OCI-LY7 (cell line): Measurements from ENCODE around the gene PHF20.

ENCODE experiments used
- EZH2phosphoT487 ChIP-seq: fragments of 200-600 bp; sonication (generic); IDR thresholded peaks from 2 replicates; pipeline ENCODE4 v1.6.1; 2018; ENCODE audit warnings: low read depth, borderline replicate concordance, mild to moderate bottlenecking, mixed run types, antibody characterized with exemption, low read length, moderate library complexity, mixed read lengths
- TF ChIP-seq, protein P1 (sequence below): fragments of 200-600 bp; sonication (generic); conservative IDR thresholded peaks from 2 replicates; pipeline ENCODE4 v1.5.1; 2014; ENCODE audit warnings: mild to moderate bottlenecking, antibody characterized with exemption, low read length, moderate library complexity, mixed read lengths

- TF ChIP-seq, protein P1, sequence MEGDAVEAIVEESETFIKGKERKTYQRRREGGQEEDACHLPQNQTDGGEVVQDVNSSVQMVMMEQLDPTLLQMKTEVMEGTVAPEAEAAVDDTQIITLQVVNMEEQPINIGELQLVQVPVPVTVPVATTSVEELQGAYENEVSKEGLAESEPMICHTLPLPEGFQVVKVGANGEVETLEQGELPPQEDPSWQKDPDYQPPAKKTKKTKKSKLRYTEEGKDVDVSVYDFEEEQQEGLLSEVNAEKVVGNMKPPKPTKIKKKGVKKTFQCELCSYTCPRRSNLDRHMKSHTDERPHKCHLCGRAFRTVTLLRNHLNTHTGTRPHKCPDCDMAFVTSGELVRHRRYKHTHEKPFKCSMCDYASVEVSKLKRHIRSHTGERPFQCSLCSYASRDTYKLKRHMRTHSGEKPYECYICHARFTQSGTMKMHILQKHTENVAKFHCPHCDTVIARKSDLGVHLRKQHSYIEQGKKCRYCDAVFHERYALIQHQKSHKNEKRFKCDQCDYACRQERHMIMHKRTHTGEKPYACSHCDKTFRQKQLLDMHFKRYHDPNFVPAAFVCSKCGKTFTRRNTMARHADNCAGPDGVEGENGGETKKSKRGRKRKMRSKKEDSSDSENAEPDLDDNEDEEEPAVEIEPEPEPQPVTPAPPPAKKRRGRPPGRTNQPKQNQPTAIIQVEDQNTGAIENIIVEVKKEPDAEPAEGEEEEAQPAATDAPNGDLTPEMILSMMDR: no peak
- TF ChIP-seq EZH2phosphoT487: no peak
Observed at GRCh38 chr20:35871259-35871771, 99.5 kb downstream of the PHF20 start.
